Small intestine (tissue), 7 donors: ENCODE data around the gene GOLGB1. TPM values are rescaled to one million over a fixed set of nuclear protein-coding genes. Genes with fewer than 3 reads are reported as not detected.
"Not testable (repeated sequence)": the region's sequence is repeated elsewhere in the genome, so short reads cannot be mapped to it uniquely, and the experiment has no call there.

Source experiments
- DNase-seq, 2 donors: peaks; one replicate each; pipeline versions ENCODE4 v3.0.0 to v3.0.0-alpha.2; 2013
- FAIRE-seq: peaks from 2 replicates; lab custom pipeline; 2012; peaks lifted over from hg19 to GRCh38; lab: Jason Lieb, UNC
- H3K27ac ChIP-seq, 3 donors: one replicate each; pipeline ENCODE4 v1.5.1; 2013; ENCODE audit warnings: low read length in 2 of 3, mild to moderate bottlenecking in 2 of 3, control low read depth in 1 of 3, inconsistent platforms in 1 of 3, low read depth in 1 of 3, moderate library complexity in 1 of 3
- H3K27me3 ChIP-seq, 3 donors: one replicate each; pipeline ENCODE4 v1.6.1; 2013; ENCODE audit warnings: low read length in 3 of 3, inconsistent platforms in 1 of 3; ENCODE audit not compliant: control insufficient read depth in 3 of 3, insufficient read depth in 3 of 3
- H3K36me3 ChIP-seq, 3 donors: one replicate each; pipeline ENCODE4 v1.6.1; 2013; ENCODE audit warnings: low read length in 3 of 3, inconsistent platforms in 1 of 3, low read depth in 1 of 3, mild to moderate bottlenecking in 1 of 3, moderate library complexity in 1 of 3; ENCODE audit not compliant: control insufficient read depth in 3 of 3, insufficient read depth in 2 of 3
- H3K4me1 ChIP-seq, 3 donors: one replicate each; pipeline ENCODE4 v1.6.1; 2013; ENCODE audit warnings: low read length in 2 of 3, inconsistent platforms in 1 of 3, low read depth in 1 of 3, mild to moderate bottlenecking in 1 of 3, moderate library complexity in 1 of 3; ENCODE audit not compliant: control insufficient read depth in 3 of 3, insufficient read depth in 2 of 3
- H3K4me3 ChIP-seq, 3 donors: one replicate each; pipeline ENCODE4 v1.5.1; 2013; ENCODE audit warnings: low read length in 3 of 3, control low read depth in 1 of 3, inconsistent platforms in 1 of 3, low read depth in 1 of 3, mild to moderate bottlenecking in 1 of 3, moderate library complexity in 1 of 3
- H3K9me3 ChIP-seq, 2 donors: one replicate each; pipeline ENCODE4 v1.6.1; 2013; ENCODE audit warnings: low read depth in 1 of 2, low read length in 1 of 2; ENCODE audit not compliant: control insufficient read depth in 2 of 2, insufficient read depth in 1 of 2
- WGBS, 3 donors: extraction: QIAGEN DNeasy Blood & Tissue Kit; methylation state at CpG; one replicate each; pipeline ENCODE4 v1.1.7; 2013; 5-methylcytosine and 5-hydroxymethylcytosine counted together
- polyA plus RNA-seq, 4 donors: library from polyadenylated mRNA; stranded (reverse) in 3 of 4; unstranded in 1 of 4; fragments of 200-250 nt in 3 of 4; fragments of 120-200 nt in 1 of 4; gene quantifications; one replicate each; pipeline versions ENCODE4 v1.2.1 to v1.2.3, GENCODE V29; 2013
- donor health status: healthy with polysubstance abuse.
- donor health status: control.
- donor health status: control.
- donor health status: Bipolar disorder and iron deficiency.
- donor health status: healthy.

The GOLGB1 gene
- polyA plus RNA-seq, 4 donors: 17.3 to 65.1 (median 25.5) TPM

- FAIRE-seq: no peak
- DNase-seq: no peak
- Histone ChIP-seq H3K36me3 (no peaks in the 10 kb centered on the region), H3K27ac (no peak overlapping the region), H3K9me3 (no peaks in the 10 kb centered on the region), H3K27me3 (no peaks in the 10 kb centered on the region), H3K4me3 (no peak overlapping the region), H3K4me1 (peaks cover 0 to 7% (median 4%) of the 10 kb centered on the region in 3 donors)
- 79 to 87% (median 83%) methylated on average over 1 of the region's 1 CpG for whole genome bisulfite sequencing, 3 donors
Measured at GRCh38 chr3:121752261-121752660, 2.7 kb upstream of the GOLGB1 start.

GRCh38 chr3:121750087-121750415, 510 bp upstream of the GOLGB1 start:
- Histone ChIP-seq H3K9me3 (no peaks in the 10 kb centered on the region), H3K4me1 (peaks cover 0 to 7% (median 4%) of the 10 kb centered on the region in 3 donors), H3K27me3 (no peaks in the 10 kb centered on the region), H3K4me3 (peak overlapping the region; percentile 26 to 90 (median 63)), H3K27ac (peak overlapping the region; percentile 79 to 85 (median 79)), H3K36me3 (peaks cover 0 to 4% (median 0%) of the 10 kb centered on the region in 3 donors)
- DNase-seq (no peak), FAIRE-seq (no peak)
- 0 to 1% (median 1%) methylated on average over 9 of the region's 9 CpGs for whole genome bisulfite sequencing, 3 donors

GRCh38 chr3:121748680-121749275, 763 bp downstream of the GOLGB1 start:
- no peak for FAIRE-seq
- Histone ChIP-seq H3K27me3 (no peaks in the 10 kb centered on the region), H3K36me3 (peaks cover 0 to 4% (median 0%) of the 10 kb centered on the region in 3 donors), H3K4me1 (peaks cover 0 to 7% (median 4%) of the 10 kb centered on the region in 3 donors), H3K4me3 (peak overlapping the region; percentile 65 to 92 (median 90)), H3K27ac (peak overlapping the region; percentile 96 to 100 (median 99)), H3K9me3 (no peaks in the 10 kb centered on the region)
- WGBS, 3 donors: 0 to 1% (median 1%) methylated on average over 17 of the region's 17 CpGs
- DNase-seq: peak; percentile 92 to 95

GRCh38 chr3:121747976-121748375, 1.6 kb downstream of the GOLGB1 start:
- WGBS, 3 donors: 10 to 23% (median 18%) methylated on average over 3 of the region's 3 CpGs
- H3K9me3 ChIP-seq: peaks cover 0 to 3% of the 10 kb centered on the region in 2 donors
- peaks cover 0 to 7% (median 4%) of the 10 kb centered on the region in 3 donors for H3K4me1 ChIP-seq
- peak overlapping the region in 2 of 3 donors; percentile 4 to 96 for H3K27ac ChIP-seq
- peak overlapping the region in 2 of 3 donors; percentile 90 to 92 for H3K4me3 ChIP-seq
- H3K36me3 ChIP-seq: peaks cover 0 to 4% (median 0%) of the 10 kb centered on the region in 3 donors
- DNase-seq (no peak), FAIRE-seq (no peak)
- H3K27me3 ChIP-seq: no peaks in the 10 kb centered on the region

GRCh38 chr3:121743106-121743505, 6.4 kb downstream of the GOLGB1 start:
- DNase-seq, H3K4me1 ChIP-seq, H3K4me3 ChIP-seq, H3K27ac ChIP-seq, H3K27me3 ChIP-seq, H3K36me3 ChIP-seq, H3K9me3 ChIP-seq, FAIRE-seq: not testable (repeated sequence)
- 95 to 100% (median 98%) methylated on average over 2 of the region's 2 CpGs for WGBS, 3 donors

GRCh38 chr3:121740896-121741295, 8.6 kb downstream of the GOLGB1 start:
- Histone ChIP-seq H3K4me3 (no peak overlapping the region), H3K27me3 (no peaks in the 10 kb centered on the region), H3K4me1 (no peaks in the 10 kb centered on the region), H3K27ac (no peak overlapping the region), H3K36me3 (peaks cover 0 to 3% (median 2%) of the 10 kb centered on the region in 3 donors), H3K9me3 (peaks cover 0 to 3% of the 10 kb centered on the region in 2 donors)
- FAIRE-seq: no peak
- WGBS, 3 donors: 76 to 92% (median 86%) methylated on average over 2 of the region's 2 CpGs
- no peak for DNase-seq

- DNase-seq (no peak), FAIRE-seq (no peak)
- Histone ChIP-seq H3K4me3 (no peak overlapping the region), H3K27ac (no peak overlapping the region), H3K27me3 (no peaks in the 10 kb centered on the region), H3K36me3 (peaks cover 0 to 3% (median 2%) of the 10 kb centered on the region in 3 donors), H3K4me1 (no peaks in the 10 kb centered on the region), H3K9me3 (peaks cover 0 to 3% of the 10 kb centered on the region in 2 donors)
Measured at GRCh38 chr3:121739902-121740301, 9.6 kb downstream of the GOLGB1 start.

- FAIRE-seq: no peak
- WGBS, 3 donors: 94 to 95% (median 94%) methylated on average over 4 of the region's 4 CpGs
- H3K9me3 ChIP-seq: no peaks in the 10 kb centered on the region
- no peak for DNase-seq
- no peaks in the 10 kb centered on the region for H3K27me3 ChIP-seq
- H3K27ac ChIP-seq: no peak overlapping the region
- H3K4me1 ChIP-seq: no peaks in the 10 kb centered on the region
- H3K36me3 ChIP-seq: peaks cover 0 to 3% (median 2%) of the 10 kb centered on the region in 3 donors
- H3K4me3 ChIP-seq: no peak overlapping the region
Measured at GRCh38 chr3:121737644-121738043, 11.9 kb downstream of the GOLGB1 start.

GRCh38 chr3:121736112-121736511, 13.4 kb downstream of the GOLGB1 start:
- Histone ChIP-seq H3K27ac (no peak overlapping the region), H3K27me3 (no peaks in the 10 kb centered on the region), H3K4me1 (no peaks in the 10 kb centered on the region), H3K9me3 (no peaks in the 10 kb centered on the region), H3K36me3 (peaks cover 0 to 3% (median 2%) of the 10 kb centered on the region in 3 donors), H3K4me3 (no peak overlapping the region)
- FAIRE-seq: no peak
- 75 to 92% (median 89%) methylated on average over 3 of the region's 3 CpGs for WGBS, 3 donors
- DNase-seq: no peak
